GM23338 (cell line): Measurements from ENCODE around the gene EXOC4.

Source experiments
- EZH2 ChIP-seq: fragments of 200-600 bp; sonication (generic); IDR thresholded peaks from one replicate; pipeline ENCODE4 v1.8.0; 2017; ENCODE audit warnings: antibody characterized with exemption, mild to moderate bottlenecking, low read depth; ENCODE audit not compliant: unreplicated experiment
- TF ChIP-seq, protein P1 (sequence below), 2 experiments: fragments of 200-600 bp in 1 of 2; sonication (generic) in 1 of 2; conservative IDR thresholded peaks; 2 replicates each; pipeline versions ENCODE4 v1.5.1 to v1.6.1; 2016 to 2017; ENCODE audit warnings: antibody characterized with exemption in 2 of 2, low read depth in 2 of 2, mild to moderate bottlenecking in 2 of 2, moderate library complexity in 1 of 2

GRCh38 chr7:133408212-133408611 is 155.3 kb downstream of the EXOC4 start:
- TF ChIP-seq, protein P1, sequence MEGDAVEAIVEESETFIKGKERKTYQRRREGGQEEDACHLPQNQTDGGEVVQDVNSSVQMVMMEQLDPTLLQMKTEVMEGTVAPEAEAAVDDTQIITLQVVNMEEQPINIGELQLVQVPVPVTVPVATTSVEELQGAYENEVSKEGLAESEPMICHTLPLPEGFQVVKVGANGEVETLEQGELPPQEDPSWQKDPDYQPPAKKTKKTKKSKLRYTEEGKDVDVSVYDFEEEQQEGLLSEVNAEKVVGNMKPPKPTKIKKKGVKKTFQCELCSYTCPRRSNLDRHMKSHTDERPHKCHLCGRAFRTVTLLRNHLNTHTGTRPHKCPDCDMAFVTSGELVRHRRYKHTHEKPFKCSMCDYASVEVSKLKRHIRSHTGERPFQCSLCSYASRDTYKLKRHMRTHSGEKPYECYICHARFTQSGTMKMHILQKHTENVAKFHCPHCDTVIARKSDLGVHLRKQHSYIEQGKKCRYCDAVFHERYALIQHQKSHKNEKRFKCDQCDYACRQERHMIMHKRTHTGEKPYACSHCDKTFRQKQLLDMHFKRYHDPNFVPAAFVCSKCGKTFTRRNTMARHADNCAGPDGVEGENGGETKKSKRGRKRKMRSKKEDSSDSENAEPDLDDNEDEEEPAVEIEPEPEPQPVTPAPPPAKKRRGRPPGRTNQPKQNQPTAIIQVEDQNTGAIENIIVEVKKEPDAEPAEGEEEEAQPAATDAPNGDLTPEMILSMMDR (conservative IDR thresholded peaks at IDR 0.05; ENCODE audit: low read depth in 2 of 2), result no peak
- no peak for TF ChIP-seq EZH2
